Vagina (tissue), 2 donors: ENCODE results near the gene TMEM131L. TPM values are rescaled to one million over a fixed set of nuclear protein-coding genes. Genes with fewer than 3 reads are reported as not detected.

Experiments
- DNase-seq, 2 donors: peaks; one replicate each; pipeline ENCODE4 v3.0.0-alpha.2; 2017; ENCODE audit errors: extremely low spot score in 2 of 2
- H3K27ac ChIP-seq: fragments of 200-600 bp; sonication (generic); one replicate; pipeline ENCODE4 v1.5.1; 2019
- H3K27me3 ChIP-seq: fragments of 200-600 bp; sonication (generic); one replicate; pipeline ENCODE4 v1.5.1; 2019
- H3K36me3 ChIP-seq, 2 donors: fragments of 200-600 bp; sonication (generic); one replicate each; pipeline ENCODE4 v1.5.1; 2017 to 2019
- H3K4me1 ChIP-seq: fragments of 200-600 bp; sonication (generic); one replicate; pipeline ENCODE4 v1.5.1; 2019
- H3K4me3 ChIP-seq, 2 donors: fragments of 200-600 bp; sonication (generic); 1 replicate in 1 of 2; 2 replicates in 1 of 2; pipeline ENCODE4 v1.5.1; 2016 to 2019
- H3K9me3 ChIP-seq: fragments of 200-600 bp; sonication (generic); one replicate; pipeline ENCODE4 v1.5.1; 2019
- CTCF ChIP-seq, 3 experiments: fragments of 450-650 bp in 2 of 3; fragments of 200-600 bp in 1 of 3; sonication (generic) in 1 of 3; IDR thresholded peaks; one replicate each; pipeline ENCODE4 v1.5.1; 2017 to 2019; ENCODE audit warnings: antibody characterized with exemption in 3 of 3, mild to moderate bottlenecking in 2 of 3, moderate library complexity in 2 of 3
- POLR2A ChIP-seq, 2 donors: fragments of 450-650 bp; IDR thresholded peaks; one replicate each; pipeline ENCODE4 v1.6.1; 2017; ENCODE audit warnings: antibody characterized with exemption in 2 of 2, mild to moderate bottlenecking in 2 of 2, moderate library complexity in 2 of 2
- POLR2AphosphoS5 ChIP-seq, 2 donors: sonication (generic); formaldehyde crosslinking; IDR thresholded peaks; one replicate each; pipeline ENCODE4 v1.9.0; 2017; ENCODE audit warnings: antibody characterized with exemption in 2 of 2, mild to moderate bottlenecking in 2 of 2, low read depth in 1 of 2; ENCODE audit not compliant: insufficient read depth in 1 of 2
- intact Hi-C: fragments of 100-400 bp; cut with DNase I; formaldehyde crosslinking; loops from one replicate; pipeline ENCODE4 v1.15.1; 2023
- total RNA-seq: library from RNA; depleted of rRNA; stranded (reverse); fragments of >200 nt; gene quantifications from one replicate; pipeline ENCODE4 v1.2.3, GENCODE V29; 2016

Gene TMEM131L
- total RNA-seq, 1 donor from 2014 or later = 17.7 TPM

DNA sequence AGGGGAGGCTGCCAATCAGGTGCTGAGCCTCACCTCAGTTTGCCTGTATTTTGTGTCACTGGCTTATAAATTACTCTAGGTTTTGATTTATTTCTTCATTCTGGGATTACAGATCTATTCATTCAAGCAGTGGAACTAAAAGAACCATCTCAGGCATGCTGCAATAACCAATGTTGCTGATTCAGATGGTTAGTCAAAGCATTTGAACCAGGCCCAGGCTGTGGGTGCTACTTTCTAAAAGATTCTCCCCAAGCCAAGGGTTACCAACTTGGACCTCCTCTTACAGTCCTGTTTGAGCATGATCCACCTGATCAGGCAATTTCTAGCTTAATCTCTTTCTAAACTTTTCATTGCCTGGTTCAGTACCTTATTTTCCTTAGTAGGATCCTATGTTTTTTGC, 67.2 kb downstream of the TMEM131L start:
- no peak for DNase-seq
- Histone ChIP-seq H3K4me3 (no peak overlapping the region), H3K9me3 (no peaks in the 10 kb centered on the region), H3K27ac (no peak overlapping the region), H3K36me3 (no peaks in the 10 kb centered on the region), H3K27me3 (no peaks in the 10 kb centered on the region), H3K4me1 (peaks cover 61% of the 10 kb centered on the region)
- intact Hi-C loops = no loop called here
- TF ChIP-seq POLR2A (IDR thresholded peaks at IDR 0.05) (no peak), POLR2AphosphoS5 (IDR thresholded peaks at IDR 0.05; ENCODE audit: insufficient read depth in 1 of 2, low read depth in 1 of 2) (no peak), CTCF (IDR thresholded peaks at IDR 0.05) (no peak)

GRCh38 chr4:153534792-153535629, 68.9 kb downstream of the TMEM131L start:
- H3K27ac ChIP-seq = no peak overlapping the region
- no peaks in the 10 kb centered on the region for H3K27me3 ChIP-seq
- no peaks in the 10 kb centered on the region for H3K36me3 ChIP-seq
- H3K4me1 ChIP-seq = peaks cover 53% of the 10 kb centered on the region
- intact Hi-C loops = no loop called here
- H3K4me3 ChIP-seq = no peak overlapping the region
- H3K9me3 ChIP-seq = no peaks in the 10 kb centered on the region
- TF ChIP-seq POLR2AphosphoS5 (IDR thresholded peaks at IDR 0.05; ENCODE audit: insufficient read depth in 1 of 2, low read depth in 1 of 2) = no peak
- DNase-seq = no peak

DNA sequence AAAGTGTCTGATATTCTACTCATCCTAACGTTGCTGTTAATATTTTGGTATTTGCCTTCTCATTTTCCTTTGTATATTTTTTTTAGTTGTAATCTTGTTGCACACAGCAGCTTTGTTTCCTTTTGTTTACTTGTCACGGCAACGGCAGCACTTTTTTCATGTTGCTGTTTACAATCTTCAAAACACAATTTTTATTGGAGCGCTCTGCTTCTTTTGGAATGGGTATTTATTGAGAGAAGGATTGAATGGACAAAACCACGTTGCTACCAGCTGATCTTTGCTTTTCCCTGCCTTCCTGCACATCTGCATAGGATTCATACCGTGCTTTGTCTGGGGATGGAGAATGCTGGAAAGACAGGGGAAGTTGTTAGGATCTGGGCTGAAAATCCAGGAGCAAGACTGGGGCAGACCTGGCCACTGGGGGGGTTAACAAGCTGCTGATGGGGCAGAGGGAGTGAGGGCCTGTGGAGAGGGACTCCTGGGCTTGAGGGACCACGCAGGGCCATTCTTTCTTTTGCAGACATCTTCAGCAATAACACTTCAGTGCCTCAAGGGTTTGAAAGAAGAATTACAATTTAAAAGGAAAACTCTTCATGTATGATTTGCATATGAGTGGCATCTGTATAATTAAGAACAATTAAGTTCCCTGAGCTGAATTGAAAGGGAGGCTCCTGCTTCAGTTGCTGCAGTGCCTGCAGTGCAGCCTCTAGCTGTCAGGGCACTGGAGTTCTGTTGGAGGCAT, 69.8 kb downstream of the TMEM131L start:
- H3K4me1 ChIP-seq = peaks cover 44% of the 10 kb centered on the region
- intact Hi-C loops = no loop called here
- H3K27ac ChIP-seq = no peak overlapping the region
- H3K9me3 ChIP-seq = no peaks in the 10 kb centered on the region
- H3K27me3 ChIP-seq = no peaks in the 10 kb centered on the region
- no peaks in the 10 kb centered on the region for H3K36me3 ChIP-seq
- DNase-seq = no peak
- H3K4me3 ChIP-seq = no peak overlapping the region
- TF ChIP-seq POLR2A (IDR thresholded peaks at IDR 0.05) (no peak), CTCF (IDR thresholded peaks at IDR 0.05) (no peak), POLR2AphosphoS5 (IDR thresholded peaks at IDR 0.05; ENCODE audit: insufficient read depth in 1 of 2, low read depth in 1 of 2) (no peak)

DNA sequence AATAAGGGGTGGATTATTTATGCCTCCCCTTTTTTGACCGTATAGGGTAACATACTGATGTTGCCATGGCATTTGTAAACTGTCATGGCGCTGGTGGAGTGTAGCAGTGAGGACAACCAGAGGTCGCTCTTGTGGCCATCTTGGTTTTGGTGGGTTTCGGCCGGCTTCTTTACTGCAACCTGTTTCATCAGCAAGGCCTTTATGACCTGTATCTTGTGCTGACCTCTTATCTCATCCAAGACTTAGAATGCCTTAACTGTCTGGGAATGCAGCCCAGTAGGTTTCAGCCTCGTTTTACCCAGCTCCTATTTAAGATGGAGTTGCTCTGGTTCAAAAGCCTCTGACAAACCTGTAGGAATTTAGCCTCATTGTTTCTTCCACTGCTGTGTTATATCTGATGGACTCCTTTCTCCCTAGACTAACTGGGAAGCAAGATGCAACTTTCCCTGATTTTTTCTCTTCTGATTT, 71.4 kb downstream of the TMEM131L start:
- Histone ChIP-seq H3K36me3 (no peaks in the 10 kb centered on the region), H3K27ac (peak overlapping the region; percentile 67), H3K4me3 (no peak overlapping the region), H3K27me3 (no peaks in the 10 kb centered on the region), H3K9me3 (no peaks in the 10 kb centered on the region), H3K4me1 (peaks cover 35% of the 10 kb centered on the region)
- TF ChIP-seq POLR2A (IDR thresholded peaks at IDR 0.05) (no peak), CTCF (IDR thresholded peaks at IDR 0.05) (no peak), POLR2AphosphoS5 (IDR thresholded peaks at IDR 0.05; ENCODE audit: insufficient read depth in 1 of 2, low read depth in 1 of 2) (no peak)
- intact Hi-C loops = no loop called here
- DNase-seq = no peak

DNA sequence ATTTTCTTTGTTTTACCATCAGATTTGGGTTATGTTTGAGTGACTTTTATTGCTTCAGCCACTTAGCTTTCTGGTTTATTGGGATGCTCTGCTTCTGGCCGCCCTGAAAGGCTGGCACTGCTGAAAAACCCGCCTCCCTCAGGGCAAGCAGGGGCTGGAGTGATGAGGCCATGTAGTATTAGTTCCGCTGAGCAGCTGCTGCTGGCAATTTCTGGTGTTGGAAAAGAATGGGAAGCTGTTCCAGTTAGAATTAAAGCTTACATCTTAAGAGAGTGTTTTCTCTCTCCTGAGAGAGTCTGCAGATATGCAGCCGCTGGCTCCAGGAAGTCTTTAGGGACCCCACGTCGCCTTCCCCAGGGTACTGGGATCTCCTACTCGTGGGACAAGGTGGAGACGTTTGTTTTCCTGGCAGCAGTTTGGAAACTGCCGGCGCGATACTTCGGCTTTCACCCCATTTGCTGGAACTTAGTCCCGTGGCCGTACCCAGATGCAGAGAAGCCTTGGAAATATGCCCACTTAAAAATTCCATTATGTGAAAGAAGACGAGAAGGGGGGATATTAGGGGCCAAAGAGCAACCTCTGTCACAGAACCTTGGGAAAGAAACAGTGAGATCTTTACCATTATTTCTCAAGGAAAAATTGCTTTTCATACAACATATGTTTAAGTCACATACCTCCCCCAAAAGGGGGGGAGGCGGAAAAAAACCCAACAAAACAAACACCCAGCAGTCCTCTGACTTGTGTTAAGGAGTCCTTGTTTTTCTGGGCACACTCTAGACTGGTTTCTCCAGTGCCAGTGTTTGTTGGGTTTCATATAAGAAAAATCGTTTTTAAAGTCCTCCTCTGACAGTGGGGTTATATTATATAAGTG, 72.6 kb downstream of the TMEM131L start:
- intact Hi-C loops = no loop called here
- Histone ChIP-seq H3K36me3 (no peaks in the 10 kb centered on the region), H3K27me3 (no peaks in the 10 kb centered on the region), H3K4me1 (peaks cover 35% of the 10 kb centered on the region), H3K9me3 (no peaks in the 10 kb centered on the region), H3K27ac (peak overlapping the region; percentile 67), H3K4me3 (peak overlapping the region; percentile 25 to 30)
- TF ChIP-seq CTCF (IDR thresholded peaks at IDR 0.05) (no peak), POLR2A (IDR thresholded peaks at IDR 0.05) (no peak), POLR2AphosphoS5 (IDR thresholded peaks at IDR 0.05; ENCODE audit: insufficient read depth in 1 of 2, low read depth in 1 of 2) (no peak)
- no peak for DNase-seq
